ENCODE measurements around the gene CCDC70. TPM values are rescaled to one million over a fixed set of nuclear protein-coding genes. Genes with fewer than 3 reads are reported as not detected.
"Not testable (repeated sequence)": the region's sequence is repeated elsewhere in the genome, so short reads cannot be mapped to it uniquely, and the experiment has no call there.

The CCDC70 gene
- total RNA-seq, 1 donor from 2014 or later: not detected

DNA sequence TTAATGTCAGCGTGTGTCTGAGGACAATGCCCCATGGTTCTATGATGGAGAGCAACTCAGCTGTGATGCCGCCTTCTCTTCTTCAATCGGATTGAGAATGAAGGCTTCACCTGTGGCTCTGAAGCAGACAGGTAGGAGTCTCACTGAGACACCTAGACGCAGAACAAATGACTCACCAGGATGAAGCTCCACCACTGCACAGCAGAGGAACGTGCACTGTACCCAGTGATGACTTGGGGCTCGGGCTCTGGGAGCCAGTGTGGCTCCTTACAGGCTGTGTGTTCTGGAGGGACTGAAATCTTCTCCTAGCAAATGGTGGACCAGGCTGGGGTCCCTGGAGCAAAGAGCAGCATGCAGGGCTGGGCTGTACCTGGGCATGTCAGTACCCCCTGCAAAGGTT lies 44.0 kb downstream of the CCDC70 start:
- no peaks in the 10 kb centered on the region for H3K36me3 ChIP-seq (ENCODE audit: control insufficient read depth, insufficient read depth, low read length)
- no peak overlapping the region for H3K4me3 ChIP-seq (ENCODE audit: low read depth, low read length)
- TF ChIP-seq, protein P1, sequence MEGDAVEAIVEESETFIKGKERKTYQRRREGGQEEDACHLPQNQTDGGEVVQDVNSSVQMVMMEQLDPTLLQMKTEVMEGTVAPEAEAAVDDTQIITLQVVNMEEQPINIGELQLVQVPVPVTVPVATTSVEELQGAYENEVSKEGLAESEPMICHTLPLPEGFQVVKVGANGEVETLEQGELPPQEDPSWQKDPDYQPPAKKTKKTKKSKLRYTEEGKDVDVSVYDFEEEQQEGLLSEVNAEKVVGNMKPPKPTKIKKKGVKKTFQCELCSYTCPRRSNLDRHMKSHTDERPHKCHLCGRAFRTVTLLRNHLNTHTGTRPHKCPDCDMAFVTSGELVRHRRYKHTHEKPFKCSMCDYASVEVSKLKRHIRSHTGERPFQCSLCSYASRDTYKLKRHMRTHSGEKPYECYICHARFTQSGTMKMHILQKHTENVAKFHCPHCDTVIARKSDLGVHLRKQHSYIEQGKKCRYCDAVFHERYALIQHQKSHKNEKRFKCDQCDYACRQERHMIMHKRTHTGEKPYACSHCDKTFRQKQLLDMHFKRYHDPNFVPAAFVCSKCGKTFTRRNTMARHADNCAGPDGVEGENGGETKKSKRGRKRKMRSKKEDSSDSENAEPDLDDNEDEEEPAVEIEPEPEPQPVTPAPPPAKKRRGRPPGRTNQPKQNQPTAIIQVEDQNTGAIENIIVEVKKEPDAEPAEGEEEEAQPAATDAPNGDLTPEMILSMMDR (IDR thresholded peaks at IDR 0.05; ENCODE audit: insufficient read depth, low read length, poor library complexity, severe bottlenecking): no peak
- H3K27me3 ChIP-seq (ENCODE audit: control insufficient read depth, insufficient read depth, low read length): peaks cover 4% of the 10 kb centered on the region
- DNase-seq (ENCODE audit: low read depth): no peak

DNA sequence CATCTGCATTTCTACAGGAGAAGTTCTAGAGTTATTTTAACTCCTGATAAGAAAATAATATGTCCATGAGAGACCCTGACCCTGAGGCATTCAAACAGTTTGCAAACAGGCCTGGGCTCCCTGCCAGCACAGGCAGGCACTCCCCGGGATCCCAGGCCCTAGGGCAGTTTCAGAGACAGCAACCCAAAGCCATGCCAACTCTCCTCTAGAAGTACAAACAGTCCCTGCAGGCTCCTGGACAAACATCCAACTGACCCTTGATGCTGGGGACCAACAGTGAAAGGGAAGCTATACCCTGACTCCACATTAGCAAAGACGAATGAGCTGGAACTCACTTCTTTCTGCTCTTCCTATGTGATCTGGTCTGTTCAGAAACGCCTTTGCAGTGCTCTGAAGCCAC lies 44.8 kb downstream of the CCDC70 start:
- peaks cover 7% of the 10 kb centered on the region for H3K27me3 ChIP-seq (ENCODE audit: control insufficient read depth, insufficient read depth, low read length)
- H3K36me3 ChIP-seq (ENCODE audit: control insufficient read depth, insufficient read depth, low read length): no peaks in the 10 kb centered on the region
- H3K4me3 ChIP-seq (ENCODE audit: low read depth, low read length): no peak overlapping the region
- TF ChIP-seq, protein P1 (IDR thresholded peaks at IDR 0.05; ENCODE audit: insufficient read depth, low read length, poor library complexity, severe bottlenecking): no peak
- no peak for DNase-seq (ENCODE audit: low read depth)

GRCh38 chr13:51907040-51907732 lies 45.4 kb downstream of the CCDC70 start:
- no peak overlapping the region for H3K4me3 ChIP-seq (ENCODE audit: low read depth, low read length)
- no peak for DNase-seq (ENCODE audit: low read depth)
- H3K27me3 ChIP-seq (ENCODE audit: control insufficient read depth, insufficient read depth, low read length): peaks cover 7% of the 10 kb centered on the region
- no peaks in the 10 kb centered on the region for H3K36me3 ChIP-seq (ENCODE audit: control insufficient read depth, insufficient read depth, low read length)
- TF ChIP-seq, protein P1 (IDR thresholded peaks at IDR 0.05; ENCODE audit: insufficient read depth, low read length, poor library complexity, severe bottlenecking): no peak

DNA sequence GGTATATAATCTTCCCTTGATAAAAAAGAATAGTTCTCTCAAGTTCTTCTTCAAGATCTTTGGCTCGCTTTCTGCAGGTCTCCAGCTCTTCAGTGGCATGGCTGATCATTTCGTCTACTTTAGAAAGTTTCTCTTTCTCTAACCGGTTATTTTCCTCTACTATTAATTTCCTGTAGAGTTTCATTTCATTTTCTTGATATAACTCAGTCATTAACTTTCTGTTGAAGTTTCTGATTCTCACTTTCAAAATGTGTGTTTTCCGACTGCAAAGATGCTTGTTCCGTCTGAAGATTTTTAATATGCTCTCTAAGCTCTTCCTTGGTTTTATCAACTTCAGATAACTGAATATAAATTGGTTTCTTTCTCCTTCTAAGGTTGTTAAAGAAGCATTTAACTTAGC lies 47.5 kb downstream of the CCDC70 start:
- H3K27me3 ChIP-seq (ENCODE audit: control insufficient read depth, insufficient read depth, low read length); DNase-seq (ENCODE audit: low read depth); H3K36me3 ChIP-seq (ENCODE audit: control insufficient read depth, insufficient read depth, low read length); H3K4me3 ChIP-seq (ENCODE audit: low read depth, low read length): not testable (repeated sequence)

- DNase-seq (ENCODE audit: low read depth): no peak
- Histone ChIP-seq H3K27me3 (ENCODE audit: control insufficient read depth, insufficient read depth, low read length) (peaks cover 7% of the 10 kb centered on the region), H3K36me3 (ENCODE audit: control insufficient read depth, insufficient read depth, low read length) (no peaks in the 10 kb centered on the region), H3K4me3 (ENCODE audit: low read depth, low read length) (no peak overlapping the region)
- TF ChIP-seq, protein P1 (IDR thresholded peaks at IDR 0.05; ENCODE audit: insufficient read depth, low read length, poor library complexity, severe bottlenecking): no peak
Measured at GRCh38 chr13:51910508-51910907, 48.7 kb downstream of the CCDC70 start.

DNA sequence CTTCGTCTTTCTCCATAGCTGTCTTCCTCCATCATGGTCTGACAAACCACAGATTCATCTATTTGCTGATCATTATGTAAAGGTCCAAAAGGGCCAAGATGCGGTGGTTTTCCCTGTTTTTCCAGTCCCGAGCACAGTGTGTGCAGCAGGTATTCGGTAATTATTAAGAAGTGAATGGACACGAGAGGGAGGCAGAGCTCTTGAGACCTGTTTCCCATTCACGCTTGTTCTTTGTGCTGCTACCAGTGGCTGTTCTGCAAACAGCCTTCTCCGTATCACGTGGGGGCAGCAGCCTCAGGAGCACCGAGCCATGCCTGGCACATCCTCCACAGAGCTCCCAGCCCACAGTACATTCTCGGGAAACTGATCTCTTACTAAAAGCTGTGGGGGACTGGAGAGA lies 50.3 kb downstream of the CCDC70 start:
- H3K36me3 ChIP-seq (ENCODE audit: control insufficient read depth, insufficient read depth, low read length): no peaks in the 10 kb centered on the region
- no peak overlapping the region for H3K4me3 ChIP-seq (ENCODE audit: low read depth, low read length)
- no peak for DNase-seq (ENCODE audit: low read depth)

More for the DNA sequence above, 50.3 kb downstream of the CCDC70 start:
- TF ChIP-seq, protein P1 (IDR thresholded peaks at IDR 0.05; ENCODE audit: insufficient read depth, low read length, poor library complexity, severe bottlenecking): peak; percentile 45
- H3K27me3 ChIP-seq (ENCODE audit: control insufficient read depth, insufficient read depth, low read length): peaks cover 7% of the 10 kb centered on the region
